Limb (tissue), 2 donors: Measurements from ENCODE around the gene RHCG.
A peak's percentile ranks its signal among the peaks of the same experiment; 100 is the strongest.

Experiments
- DNase-seq, 2 donors: peaks; one replicate each; pipeline ENCODE4 v3.0.0-alpha.2; 2016; ENCODE audit errors: extremely low spot score in 2 of 2

The RHCG gene

DNA sequence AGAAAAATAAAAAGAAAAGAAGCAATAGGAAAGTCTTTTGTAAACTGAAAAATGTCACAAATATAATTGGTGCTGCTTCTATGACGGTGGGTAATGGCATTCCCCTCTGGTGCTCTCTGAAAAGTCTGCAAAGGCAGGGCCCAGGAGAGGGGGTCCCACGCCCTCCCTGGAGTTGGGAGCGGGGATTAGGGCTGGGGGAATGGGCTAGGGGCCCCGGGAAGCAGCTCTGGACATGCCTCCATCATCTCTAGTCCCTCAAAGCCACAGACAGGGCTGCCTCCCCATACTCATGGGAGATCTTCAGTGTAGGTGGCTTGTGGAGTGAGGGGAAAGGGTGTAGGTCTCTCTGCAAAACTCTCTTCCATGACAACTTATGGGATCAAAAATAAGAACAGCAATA, 7.8 kb upstream of the RHCG start:
- no peak for DNase-seq

DNA sequence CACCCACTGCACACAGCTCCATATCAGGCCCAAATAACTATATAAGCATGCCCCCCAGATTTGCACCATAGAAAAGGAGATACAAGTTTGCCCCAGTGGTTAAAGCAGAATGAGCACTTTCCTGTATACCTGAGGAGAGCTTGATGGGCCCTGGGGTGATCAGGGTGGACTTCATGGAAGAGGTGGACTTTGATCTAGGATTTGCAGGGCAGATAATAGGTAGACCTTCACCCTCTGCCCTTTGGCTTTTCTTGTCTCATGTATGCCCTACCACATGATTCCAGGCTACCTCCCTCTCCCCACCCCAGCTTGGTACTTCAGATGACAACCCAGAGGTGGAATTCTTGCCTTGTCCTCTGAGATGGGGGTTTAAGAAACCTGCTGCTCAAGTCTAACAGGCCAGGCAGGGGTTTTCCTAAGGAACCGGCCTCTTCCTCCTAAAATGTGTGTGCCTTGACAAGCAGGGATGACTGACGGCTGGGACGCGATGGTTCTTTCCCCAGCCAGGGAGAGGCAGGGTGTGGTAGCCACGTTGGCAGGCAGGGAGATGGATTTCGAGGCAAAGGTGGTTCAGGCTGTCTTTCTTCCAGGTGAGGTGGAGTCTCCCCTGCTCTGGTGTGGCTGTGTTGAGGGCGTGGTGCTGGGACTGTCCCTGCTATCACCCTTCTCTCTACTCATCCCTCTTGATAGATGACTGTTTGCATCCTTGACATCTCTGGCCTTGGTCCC, 6.6 kb upstream of the RHCG start:
- no peak for DNase-seq

DNA sequence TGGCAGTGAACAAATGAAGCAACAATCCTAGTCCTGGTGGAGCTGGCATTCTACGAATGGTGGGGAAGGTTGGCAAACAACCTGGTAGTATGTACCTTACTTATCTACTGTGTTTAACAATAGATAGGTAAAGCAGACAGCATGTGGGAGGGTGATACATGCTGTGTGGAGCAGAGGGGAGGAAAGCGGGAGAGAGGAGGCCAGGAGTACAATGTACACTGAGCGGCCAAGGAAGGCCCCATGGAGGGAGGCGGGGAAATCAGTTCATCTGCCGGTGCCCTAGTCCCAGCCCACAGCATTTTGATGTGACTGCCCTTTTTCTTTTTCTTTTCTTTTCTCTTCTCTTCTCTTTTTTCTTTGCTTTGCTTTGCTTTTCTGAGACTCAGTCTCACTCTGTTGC, 5.3 kb upstream of the RHCG start:
- no peak for DNase-seq

DNA sequence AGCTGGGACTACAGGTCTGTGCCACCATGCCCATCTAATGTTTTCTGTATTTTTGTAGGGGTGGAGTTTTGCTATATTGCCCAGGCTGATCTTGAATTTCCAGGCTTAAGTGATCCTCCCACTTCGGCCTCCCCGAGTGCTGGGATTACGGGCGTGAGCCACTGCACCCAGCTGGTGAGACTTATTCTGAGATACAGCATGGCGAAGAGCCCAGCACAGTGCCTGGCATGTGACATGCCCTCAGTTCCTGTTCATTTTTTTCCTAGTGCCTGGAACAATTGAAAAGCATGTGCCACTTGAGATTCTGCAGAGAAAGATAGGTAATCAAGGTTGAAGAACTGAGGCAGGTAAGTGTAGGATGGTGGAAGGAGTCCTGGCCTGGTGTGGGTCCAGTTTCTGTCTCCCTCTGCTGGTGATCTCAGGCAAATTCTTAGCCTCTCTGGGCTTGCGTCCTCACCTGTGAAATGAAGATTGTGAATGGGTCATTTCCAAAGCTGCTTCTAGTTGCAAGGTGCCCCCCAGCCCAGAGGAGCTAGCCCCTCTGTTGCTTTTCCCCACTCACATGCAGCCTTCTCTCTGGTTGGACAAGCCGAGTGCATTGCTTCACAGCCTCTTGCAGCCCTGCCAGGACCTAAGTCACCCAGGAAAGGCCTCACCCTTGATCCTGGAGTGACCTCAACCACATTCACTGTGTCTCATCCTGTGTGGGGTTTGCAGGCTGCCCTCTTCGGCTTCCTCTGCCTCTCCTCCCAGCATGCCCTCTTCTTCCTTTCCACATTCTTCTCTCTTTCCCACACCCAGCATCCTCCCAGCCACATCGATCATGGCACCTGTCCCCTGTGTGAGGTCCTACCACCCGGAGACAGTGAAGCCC, 4.3 kb upstream of the RHCG start:
- DNase-seq = no peak

DNA sequence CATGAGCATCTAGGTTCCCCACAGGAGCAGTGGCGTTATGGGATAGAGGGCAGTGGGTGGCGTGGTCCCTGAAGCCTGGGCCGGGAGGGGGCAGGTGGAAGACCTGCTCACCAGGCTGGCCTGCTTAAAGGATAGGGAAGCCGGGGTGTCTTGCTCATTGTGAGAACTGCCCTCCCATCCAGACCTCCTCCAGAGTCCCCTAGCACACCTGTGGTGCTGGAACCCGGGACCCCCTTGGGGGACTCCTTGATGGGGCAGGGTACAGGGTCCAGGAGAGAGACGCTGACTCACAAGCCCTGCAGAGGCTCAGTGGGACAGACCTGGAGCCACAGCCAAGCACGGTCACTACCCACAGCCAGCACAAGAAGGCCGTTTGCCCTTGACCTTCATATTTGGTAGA, 2.8 kb upstream of the RHCG start:
- DNase-seq = no peak

DNA sequence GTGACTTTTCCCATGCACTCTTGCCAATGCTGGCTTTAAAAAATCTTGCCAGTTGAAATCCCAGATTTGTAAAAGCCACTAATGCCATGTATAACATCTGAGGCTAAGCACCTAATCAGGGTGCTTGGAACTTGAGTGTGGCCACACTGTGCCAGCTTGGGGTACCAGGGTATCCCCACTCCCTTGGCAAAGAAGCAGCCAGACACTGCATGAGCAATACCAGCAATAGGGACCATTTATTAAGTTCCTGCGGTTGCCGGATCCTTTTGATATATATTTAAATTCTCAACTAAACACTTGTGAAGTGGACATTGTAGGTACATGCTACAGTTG, 2.2 kb upstream of the RHCG start:
- no peak for DNase-seq

DNA sequence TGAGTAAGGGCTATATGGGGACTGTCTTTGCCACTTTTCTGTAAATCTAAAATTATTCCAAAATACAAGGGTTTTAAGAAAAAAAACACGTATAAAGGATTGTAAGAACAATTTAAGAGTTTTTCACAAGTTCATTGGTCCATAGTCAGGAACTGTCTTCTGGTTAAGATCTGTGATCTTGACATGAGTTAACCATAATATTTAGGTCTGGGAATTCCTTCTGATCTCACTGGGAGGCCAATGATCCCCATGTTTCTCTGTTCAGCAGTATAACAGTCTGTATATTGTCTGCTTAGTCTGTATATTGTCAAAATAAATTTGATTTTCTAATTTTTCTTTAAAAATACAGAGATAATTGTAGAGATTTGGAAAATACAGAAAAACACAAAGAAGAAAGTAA, 848 bp upstream of the RHCG start:
- no peak for DNase-seq

DNA sequence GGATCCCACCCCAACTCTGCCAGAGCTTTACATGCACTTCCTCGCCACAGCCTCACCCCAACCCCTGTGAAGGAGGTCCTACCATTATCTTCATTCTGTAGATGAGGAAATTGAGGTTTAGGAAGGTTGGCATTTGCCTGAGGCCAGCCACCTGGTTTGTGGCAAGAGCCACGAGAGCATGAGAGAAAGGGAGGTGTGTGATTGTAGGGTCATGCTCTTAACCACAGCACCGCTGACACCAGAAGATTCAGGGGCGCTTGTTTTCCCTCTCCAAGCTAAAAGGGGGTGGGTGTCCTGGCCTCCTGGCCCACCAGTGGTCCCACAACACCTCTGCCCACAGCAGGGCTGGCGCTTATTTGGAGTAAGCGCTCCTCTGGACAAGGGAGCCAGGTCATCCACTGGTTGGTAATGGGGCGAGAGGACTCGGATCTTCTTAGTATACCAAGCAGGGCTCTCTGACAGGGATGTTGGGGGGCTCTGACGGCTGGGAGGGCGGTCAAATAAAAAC, 691 bp downstream of the RHCG start:
- DNase-seq = no peak

DNA sequence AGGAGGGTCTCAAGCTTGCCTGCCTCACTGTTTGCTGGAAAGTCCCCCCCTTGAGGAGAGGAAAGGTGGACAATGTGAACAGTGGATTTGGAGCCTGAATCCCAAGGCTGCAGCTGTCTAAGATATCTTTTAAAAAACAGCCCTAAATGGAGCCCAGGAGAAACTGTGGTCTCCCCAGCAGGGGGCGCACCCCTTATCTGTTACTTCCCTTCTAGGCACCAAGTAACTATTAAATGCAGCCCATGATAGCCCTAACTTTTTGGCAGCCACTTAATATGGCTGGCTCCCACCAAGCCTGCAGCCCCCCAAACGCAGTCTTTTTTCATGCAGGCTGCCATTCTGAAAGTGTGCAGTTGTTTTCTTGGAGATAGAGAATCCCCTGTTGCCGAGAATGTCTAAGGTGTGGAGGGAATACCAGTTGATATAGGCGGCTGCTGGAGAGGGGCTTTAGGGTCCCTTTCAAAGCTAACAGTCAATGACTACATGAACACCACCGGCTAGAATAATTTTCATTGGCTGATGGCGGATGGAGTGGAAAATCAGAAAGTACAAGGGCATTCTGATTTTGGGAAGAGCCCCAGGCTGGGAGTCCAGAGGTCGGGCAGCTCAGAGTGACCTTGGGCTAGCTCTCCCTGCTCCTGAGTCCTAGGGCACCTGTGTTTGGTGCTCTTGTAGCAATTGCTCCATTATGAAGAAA, 1.3 kb downstream of the RHCG start:
- DNase-seq = no peak

DNA sequence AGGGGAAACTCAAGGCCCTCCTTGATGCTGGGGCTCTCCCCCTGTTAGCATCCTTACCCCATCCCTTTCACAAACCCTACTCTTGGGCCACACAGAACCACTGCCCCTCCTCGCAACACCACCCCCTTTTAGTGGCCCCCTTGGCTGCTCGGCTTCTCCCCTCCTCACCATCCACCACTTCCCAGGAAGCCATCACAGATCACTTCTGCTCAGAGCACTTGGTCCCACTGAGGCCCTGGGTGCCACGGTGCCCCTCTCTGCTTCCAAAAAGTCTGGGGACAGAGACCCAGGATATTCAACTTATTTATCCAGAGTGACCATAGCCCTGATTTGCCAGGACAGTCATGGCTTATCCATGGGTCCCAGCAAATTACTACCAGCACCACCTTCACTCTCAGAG, 2.4 kb downstream of the RHCG start:
- no peak for DNase-seq

DNA sequence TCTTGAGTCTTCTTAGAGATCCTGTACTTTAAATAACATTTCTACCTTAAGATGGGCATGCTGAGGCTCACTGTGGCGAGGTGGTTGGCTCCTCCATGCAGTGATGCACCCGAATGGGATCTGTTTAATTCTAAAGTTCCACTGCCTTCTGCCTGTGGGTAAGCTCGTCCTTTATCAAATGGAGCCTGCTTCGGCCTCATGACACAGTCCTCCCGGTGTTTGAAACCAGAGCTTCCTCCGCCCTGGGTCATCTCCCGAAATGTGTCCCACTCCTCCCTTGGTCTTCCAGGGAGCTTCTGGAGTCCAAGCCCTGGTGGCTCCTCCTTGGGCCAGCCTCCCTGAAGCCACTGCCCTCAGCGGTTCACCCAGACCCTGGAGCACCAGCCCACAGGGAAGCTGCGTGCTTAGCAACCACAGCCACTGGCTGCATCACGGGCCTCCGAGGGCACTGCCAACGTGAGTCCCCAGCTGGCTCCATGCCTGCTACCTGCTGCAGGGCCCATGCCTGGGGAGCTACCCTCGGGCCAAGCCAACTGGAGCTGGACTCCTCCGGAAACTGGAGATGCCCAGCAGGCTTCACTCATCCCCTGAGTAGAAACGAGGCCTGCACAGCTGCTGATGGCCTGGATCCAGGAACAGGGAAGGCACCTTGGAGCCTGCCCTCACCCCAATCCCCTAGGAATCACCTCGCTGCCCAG, 3.3 kb downstream of the RHCG start:
- DNase-seq = no peak

DNA sequence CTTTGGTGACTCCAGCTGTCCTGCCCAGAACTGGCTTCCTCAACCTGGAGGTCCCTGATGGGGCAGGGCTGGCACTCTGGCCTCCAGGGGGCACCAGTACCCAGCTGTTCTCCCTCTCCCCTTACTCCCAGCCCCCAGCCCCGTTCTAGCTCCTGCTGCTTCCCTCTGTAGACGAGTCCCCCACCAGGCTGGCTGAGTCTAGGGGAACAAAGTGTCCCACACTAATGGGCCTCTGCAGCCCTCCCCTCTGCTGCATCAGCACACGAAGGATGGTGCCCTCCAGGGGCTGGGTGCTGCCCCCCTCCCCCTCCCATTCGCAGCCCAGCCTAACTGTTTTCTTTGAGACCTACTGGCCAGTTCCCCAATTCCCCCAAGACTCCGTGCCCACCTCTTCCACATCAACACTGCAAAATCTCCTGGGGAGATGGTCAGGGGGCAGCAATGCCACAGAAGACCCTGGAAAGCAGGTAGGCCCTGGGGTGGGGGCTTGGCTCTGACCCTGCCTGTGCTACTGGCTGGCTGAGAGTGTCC, 4.2 kb downstream of the RHCG start:
- DNase-seq = peak in 1 of 2 donors; percentile 28

DNA sequence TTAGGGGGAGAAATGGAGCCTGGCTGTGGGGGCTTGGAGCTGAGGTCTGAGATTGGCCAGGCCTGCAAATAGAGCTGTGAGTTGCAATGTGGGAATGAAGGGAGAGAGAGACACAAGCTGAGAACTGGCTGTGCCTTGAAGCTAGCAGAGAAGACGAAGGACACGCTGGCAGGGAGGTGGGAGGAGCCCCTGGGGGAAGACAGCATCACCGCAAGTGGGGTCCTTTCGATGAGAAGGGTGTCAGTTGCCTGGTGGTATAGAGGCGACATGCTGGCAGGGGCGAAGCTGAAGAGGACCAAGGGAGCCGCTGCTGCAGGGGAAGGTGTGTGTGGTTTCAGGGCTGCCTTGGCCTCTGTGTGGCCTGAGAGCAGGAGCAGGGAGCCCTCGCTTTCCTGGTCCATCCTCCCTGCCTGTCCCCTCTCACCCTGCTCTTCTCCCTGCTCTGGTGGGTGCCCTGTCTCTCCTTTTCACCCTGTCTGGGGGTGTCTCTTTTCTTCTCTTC, 5.5 kb downstream of the RHCG start:
- DNase-seq = peak in 1 of 2 donors; percentile 14

DNA sequence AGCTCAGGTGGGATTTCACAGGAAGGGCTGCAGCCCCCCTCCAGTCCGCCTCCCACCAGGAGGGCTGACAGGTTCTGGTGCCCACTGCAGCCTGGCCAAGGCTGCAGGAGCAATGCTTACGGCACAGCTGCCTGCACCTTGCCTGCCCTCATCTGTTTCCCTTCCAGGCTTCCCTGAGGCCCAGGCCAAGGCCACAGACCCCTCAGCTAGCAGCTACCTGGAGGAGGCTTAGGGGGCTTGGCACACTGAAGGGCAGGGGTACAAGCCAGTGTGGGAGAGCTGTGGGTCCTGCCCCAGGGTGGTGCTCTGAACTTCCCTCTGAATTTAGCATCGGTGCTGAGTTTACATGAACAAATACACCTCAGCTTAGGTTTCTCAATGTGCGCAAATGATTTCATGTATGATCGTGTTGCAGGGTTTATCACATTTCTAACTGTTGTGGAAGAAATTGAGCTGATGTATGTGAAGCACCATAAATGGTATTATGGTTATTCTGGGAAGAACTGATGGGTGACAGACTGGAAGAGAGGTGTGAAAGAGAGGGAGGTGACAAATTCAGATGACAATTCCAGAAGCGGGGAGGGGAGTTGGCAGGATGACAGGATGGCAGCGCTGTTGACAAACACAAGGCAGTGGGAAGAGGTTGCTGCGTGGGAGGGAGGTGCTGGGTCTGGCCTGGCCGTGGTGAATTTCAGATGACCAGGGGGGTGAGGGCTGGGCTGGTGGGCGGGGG, 6.1 kb downstream of the RHCG start:
- DNase-seq = peak in 1 of 2 donors; percentile 19

DNA sequence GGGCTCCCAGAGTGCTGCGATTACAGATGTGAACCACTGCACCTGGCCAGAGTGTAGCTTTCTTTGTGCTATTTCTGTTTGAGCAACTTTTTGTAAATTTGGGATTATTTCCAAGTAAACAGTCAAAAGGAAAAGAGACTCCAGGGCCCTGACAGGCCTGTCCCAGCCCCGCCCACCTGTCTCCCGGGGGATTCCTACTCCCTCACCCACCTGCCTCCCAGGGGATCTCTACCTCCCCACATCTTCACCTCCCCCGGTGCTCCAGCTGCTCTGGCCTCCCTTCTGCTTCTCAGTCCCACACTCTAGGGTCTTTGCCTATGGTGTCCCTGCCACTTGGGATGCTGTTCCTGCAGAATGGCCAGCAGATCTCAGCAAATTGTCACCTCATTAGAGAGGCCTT, 7.0 kb downstream of the RHCG start:
- DNase-seq = no peak

DNA sequence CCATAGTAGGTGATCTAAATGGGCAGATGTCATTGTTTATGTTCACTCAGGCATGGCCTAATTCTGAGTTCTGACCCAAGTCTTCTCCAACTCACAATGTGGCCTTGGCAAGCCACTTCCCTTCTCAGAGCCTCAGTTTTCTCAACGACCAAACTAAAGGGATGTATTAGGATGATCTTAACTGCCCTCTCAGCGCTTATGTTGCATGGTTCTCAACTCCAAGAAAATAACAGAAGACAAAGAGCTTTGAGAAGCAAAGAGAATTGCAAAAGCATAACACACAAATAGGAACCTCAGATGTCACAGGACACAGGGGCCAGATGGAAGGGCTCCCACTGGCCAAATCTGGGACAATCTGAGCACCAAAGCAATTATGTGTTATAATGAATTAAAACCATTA, 8.6 kb downstream of the RHCG start:
- no peak for DNase-seq

DNA sequence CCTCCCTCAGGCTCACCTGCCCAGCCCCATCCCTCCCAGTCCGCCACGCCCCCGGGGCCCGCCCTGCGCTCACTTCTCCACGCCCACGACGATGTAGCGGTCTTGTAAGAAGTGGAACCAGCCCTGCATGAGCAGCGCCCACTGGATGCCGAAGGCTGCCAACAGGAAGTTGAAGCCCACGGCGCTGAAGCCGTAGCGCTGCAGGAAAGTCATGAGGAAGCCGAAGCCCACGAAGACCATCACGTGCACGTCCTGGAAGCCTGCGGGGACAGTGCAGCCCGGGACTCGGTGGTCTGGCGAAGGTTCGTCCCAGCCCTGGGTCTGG, 9.7 kb downstream of the RHCG start:
- DNase-seq = no peak

DNA sequence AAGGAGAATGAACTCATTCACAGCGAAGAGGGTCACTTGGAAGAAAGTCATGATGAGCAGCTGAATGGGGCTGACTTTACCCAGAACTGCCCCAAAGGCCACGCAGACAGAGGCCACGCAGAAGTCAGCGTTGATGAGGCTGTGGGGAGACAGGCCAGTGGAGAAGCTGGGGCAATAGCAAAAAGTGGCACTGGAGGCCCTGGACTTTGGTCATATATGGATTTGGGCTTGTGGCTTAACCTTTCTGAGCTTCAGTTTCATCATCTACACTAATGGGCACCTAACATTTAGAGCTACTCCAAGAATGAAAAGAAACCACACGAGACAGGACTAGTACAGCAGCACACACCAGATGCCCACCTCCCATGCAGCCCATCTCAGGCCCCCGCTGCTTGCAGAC, 13.3 kb downstream of the RHCG start:
- DNase-seq = no peak

DNA sequence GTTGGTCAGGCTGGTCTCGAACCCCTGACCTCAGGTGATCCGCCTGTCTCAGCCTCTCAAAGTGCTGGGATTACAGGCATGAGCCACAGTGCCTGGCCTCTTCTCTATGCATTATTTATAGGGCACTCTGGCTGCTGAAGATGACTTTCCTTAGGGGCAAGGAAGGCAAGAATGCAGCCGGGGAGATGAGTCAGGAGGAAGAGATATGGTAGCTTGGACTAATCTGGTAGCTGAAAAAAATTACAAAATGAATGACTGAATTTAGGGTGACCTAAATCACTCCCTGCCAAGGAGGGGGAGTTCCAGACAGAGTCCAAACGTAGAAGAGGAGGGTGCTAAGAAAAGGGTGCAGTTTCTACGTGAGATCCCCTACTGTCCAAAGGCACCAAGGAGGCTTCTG, 14.2 kb downstream of the RHCG start:
- DNase-seq = no peak

DNA sequence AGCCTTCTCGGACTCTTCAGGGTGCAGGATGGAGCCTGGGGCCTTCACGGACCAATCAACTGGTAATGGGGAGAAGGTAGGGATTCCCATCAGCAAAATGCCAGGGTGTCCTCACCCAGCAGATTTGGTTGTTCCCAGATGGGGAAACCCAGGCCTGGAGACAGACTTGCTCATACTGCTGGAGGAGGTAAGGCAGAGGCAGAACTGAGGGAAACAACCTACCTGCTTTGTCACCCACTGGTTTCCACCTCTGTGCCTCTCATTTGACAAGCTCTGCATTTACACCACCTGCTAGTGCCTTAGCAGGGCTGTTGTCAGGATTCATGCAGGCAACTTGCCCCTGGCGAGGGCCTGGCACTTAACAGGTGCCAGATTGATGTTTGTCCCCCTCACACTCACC, 15.9 kb downstream of the RHCG start:
- DNase-seq = no peak

DNA sequence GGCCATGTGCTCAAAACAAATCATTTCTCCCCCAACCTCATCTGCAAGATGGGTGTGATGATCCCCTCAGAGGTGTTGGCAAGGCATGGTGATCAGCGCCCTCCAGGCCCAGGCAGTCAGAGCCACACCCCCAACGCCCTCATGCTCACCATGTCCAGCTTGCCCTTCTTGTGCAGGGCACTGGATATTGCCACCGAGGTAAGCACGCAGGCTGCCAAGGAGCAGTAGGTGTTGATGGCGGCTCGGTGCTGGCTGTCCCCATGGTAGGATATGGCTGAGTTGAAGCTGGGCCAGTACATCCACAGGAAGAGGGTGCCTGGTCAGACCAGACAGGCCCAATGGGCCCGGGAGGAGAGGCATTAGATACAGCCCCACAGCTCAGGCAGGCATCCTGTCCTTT, 17.2 kb downstream of the RHCG start:
- DNase-seq = no peak
